ENCODE measurements around the gene ZNF124. TPM values are rescaled to one million over a fixed set of nuclear protein-coding genes. Genes with fewer than 3 reads are reported as not detected.

ZNF124 gene
- polyA plus RNA-seq, 2 of the 4 experiments (the other 2 are of a cell fraction) = 4.4 to 6.4 TPM

GRCh38 chr1:247111259-247111699 lies 60.5 kb downstream of the ZNF124 start:
- peak; percentile 20 to 31; a peak in 3 of 6 replicates for ATAC-seq
- Histone ChIP-seq H3K4me3 (peak overlapping the region; percentile 62), H3K4me1 (no peaks in the 10 kb centered on the region), H3K4me2 (peak overlapping the region; percentile 96), H3K9me3 (peaks cover 64% of the 10 kb centered on the region), H3K27ac (peak overlapping the region; percentile 74 to 88)
- no peak for FAIRE-seq
- WGBS (ENCODE audit: missing lambda C conversion rate) = 20% methylated on average over 24 of the region's 62 CpGs
- ChIA-PET POLR2A (interaction anchor here (1.3 kb wide), 1 partner anchor 33 kb away, joined by 5 read pairs; the partner anchor contains the start of gene ZNF670), CTCF (interaction anchor here (0.6 kb wide), 1 partner anchor 141 kb away, joined by 3 read pairs; no protein-coding TSS in a partner anchor)
- DNase-seq (ENCODE audit: low read depth in 1 of 2, low spot score in 1 of 2) = no peak
- no peak for TF ChIP-seq RAD21 (conservative IDR thresholded peaks at IDR 0.05 in 1 of 2, IDR thresholded peaks at IDR 0.05 in 1 of 2)
- no peak for TF ChIP-seq RARB (CRISPR knock-in tag; IDR thresholded peaks at IDR 0.05)
- TF ChIP-seq MAX (IDR thresholded peaks at IDR 0.05) = no peak
- TF ChIP-seq HOXB5 (CRISPR knock-in tag; IDR thresholded peaks at IDR 0.05) = no peak

GRCh38 chr1:247110627-247111258 lies 61.1 kb downstream of the ZNF124 start:
- no peak for FAIRE-seq
- POLR2A ChIA-PET = no interaction called here
- TF ChIP-seq CHD2 (IDR thresholded peaks at IDR 0.05; ENCODE audit: low read length, partially characterized antibody) = no peak
- TF ChIP-seq, protein P1, sequence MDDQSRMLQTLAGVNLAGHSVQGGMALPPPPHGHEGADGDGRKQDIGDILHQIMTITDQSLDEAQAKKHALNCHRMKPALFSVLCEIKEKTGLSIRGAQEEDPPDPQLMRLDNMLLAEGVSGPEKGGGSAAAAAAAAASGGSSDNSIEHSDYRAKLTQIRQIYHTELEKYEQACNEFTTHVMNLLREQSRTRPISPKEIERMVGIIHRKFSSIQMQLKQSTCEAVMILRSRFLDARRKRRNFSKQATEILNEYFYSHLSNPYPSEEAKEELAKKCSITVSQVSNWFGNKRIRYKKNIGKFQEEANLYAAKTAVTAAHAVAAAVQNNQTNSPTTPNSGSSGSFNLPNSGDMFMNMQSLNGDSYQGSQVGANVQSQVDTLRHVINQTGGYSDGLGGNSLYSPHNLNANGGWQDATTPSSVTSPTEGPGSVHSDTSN (IDR thresholded peaks at IDR 0.05) = no peak
- no peak for TF ChIP-seq ZFP36 (IDR thresholded peaks at IDR 0.05; ENCODE audit: borderline replicate concordance, partially characterized antibody)
- TF ChIP-seq ATOH8 (CRISPR knock-in tag; IDR thresholded peaks at IDR 0.05; ENCODE audit: low read depth) = no peak
- no peak for TF ChIP-seq HOXA7 (CRISPR knock-in tag; IDR thresholded peaks at IDR 0.05)
- no peak for TF ChIP-seq TP53 (CRISPR knock-in tag; IDR thresholded peaks at IDR 0.05)
- no peak for TF ChIP-seq CEBPB (IDR thresholded peaks at IDR 0.05)

GRCh38 chr1:247107694-247108093 lies 64.1 kb downstream of the ZNF124 start:
- ChIA-PET POLR2A (no interaction called here), CTCF (no interaction called here)
- no peak overlapping the region for H3K4me3 ChIP-seq
- ATAC-seq = no peak
- WGBS (ENCODE audit: missing lambda C conversion rate) = 39% methylated on average over 7 of the region's 7 CpGs
- TF ChIP-seq ATOH8 (CRISPR knock-in tag; IDR thresholded peaks at IDR 0.05; ENCODE audit: low read depth) (no peak), FOSB (CRISPR knock-in tag; IDR thresholded peaks at IDR 0.05) (no peak), TFCP2L1 (CRISPR knock-in tag; IDR thresholded peaks at IDR 0.05) (no peak), MAZ (IDR thresholded peaks at IDR 0.05; ENCODE audit: borderline replicate concordance, low read depth, low read length) (no peak), FOXS1 (CRISPR knock-in tag; IDR thresholded peaks at IDR 0.05) (no peak), MAFK (IDR thresholded peaks at IDR 0.05; ENCODE audit: partially characterized antibody) (no peak), ZNF302 (CRISPR knock-in tag; IDR thresholded peaks at IDR 0.05) (no peak), HOXA7 (CRISPR knock-in tag; IDR thresholded peaks at IDR 0.05) (no peak), HOXB5 (CRISPR knock-in tag; IDR thresholded peaks at IDR 0.05) (no peak), RAD21 (conservative IDR thresholded peaks at IDR 0.05 in 1 of 2, IDR thresholded peaks at IDR 0.05 in 1 of 2) (no peak), MYC (IDR thresholded peaks at IDR 0.05; ENCODE audit: borderline replicate concordance, low read length) (no peak), BHLHE40 (IDR thresholded peaks at IDR 0.05; ENCODE audit: low read depth, low read length) (no peak), CEBPB (IDR thresholded peaks at IDR 0.05) (no peak), RNF2 (IDR thresholded peaks at IDR 0.05; ENCODE audit: borderline replicate concordance, low read depth) (no peak), CBX8 (IDR thresholded peaks at IDR 0.05) (no peak), SREBF2 (IDR thresholded peaks at IDR 0.05) (no peak), CHD2 (IDR thresholded peaks at IDR 0.05; ENCODE audit: low read length, partially characterized antibody) (no peak)
- TF ChIP-seq, protein P2, sequence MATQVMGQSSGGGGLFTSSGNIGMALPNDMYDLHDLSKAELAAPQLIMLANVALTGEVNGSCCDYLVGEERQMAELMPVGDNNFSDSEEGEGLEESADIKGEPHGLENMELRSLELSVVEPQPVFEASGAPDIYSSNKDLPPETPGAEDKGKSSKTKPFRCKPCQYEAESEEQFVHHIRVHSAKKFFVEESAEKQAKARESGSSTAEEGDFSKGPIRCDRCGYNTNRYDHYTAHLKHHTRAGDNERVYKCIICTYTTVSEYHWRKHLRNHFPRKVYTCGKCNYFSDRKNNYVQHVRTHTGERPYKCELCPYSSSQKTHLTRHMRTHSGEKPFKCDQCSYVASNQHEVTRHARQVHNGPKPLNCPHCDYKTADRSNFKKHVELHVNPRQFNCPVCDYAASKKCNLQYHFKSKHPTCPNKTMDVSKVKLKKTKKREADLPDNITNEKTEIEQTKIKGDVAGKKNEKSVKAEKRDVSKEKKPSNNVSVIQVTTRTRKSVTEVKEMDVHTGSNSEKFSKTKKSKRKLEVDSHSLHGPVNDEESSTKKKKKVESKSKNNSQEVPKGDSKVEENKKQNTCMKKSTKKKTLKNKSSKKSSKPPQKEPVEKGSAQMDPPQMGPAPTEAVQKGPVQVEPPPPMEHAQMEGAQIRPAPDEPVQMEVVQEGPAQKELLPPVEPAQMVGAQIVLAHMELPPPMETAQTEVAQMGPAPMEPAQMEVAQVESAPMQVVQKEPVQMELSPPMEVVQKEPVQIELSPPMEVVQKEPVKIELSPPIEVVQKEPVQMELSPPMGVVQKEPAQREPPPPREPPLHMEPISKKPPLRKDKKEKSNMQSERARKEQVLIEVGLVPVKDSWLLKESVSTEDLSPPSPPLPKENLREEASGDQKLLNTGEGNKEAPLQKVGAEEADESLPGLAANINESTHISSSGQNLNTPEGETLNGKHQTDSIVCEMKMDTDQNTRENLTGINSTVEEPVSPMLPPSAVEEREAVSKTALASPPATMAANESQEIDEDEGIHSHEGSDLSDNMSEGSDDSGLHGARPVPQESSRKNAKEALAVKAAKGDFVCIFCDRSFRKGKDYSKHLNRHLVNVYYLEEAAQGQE (IDR thresholded peaks at IDR 0.05) = no peak
- FAIRE-seq = no peak
- H3K9me3 ChIP-seq = peaks cover 72% of the 10 kb centered on the region
- H3K27ac ChIP-seq = no peak overlapping the region
- H3K4me1 ChIP-seq = no peaks in the 10 kb centered on the region
- no peak overlapping the region for H3K4me2 ChIP-seq
- no peak for DNase-seq (ENCODE audit: low read depth in 1 of 2, low spot score in 1 of 2)

More at GRCh38 chr1:247110627-247111258, 61.1 kb downstream of the ZNF124 start:
- CTCF ChIA-PET = no interaction called here
- ATAC-seq = no peak
- H3K4me2 ChIP-seq = peak overlapping the region; percentile 96
- DNase-seq (ENCODE audit: low read depth in 1 of 2, low spot score in 1 of 2) = no peak
- H3K9me3 ChIP-seq = peaks cover 69% of the 10 kb centered on the region
- H3K4me3 ChIP-seq = peak overlapping the region; percentile 62
- peak overlapping the region; percentile 74 to 88; a peak in 5 of 6 replicates for H3K27ac ChIP-seq
- WGBS (ENCODE audit: missing lambda C conversion rate) = 87% methylated on average over 29 of the region's 30 CpGs
- no peaks in the 10 kb centered on the region for H3K4me1 ChIP-seq
